Right lobe of liver (tissue), 6 donors: ENCODE data around the gene TSGA10IP. TPM values are rescaled to one million over a fixed set of nuclear protein-coding genes. Genes with fewer than 3 reads are reported as not detected.

Experiments
- ATAC-seq, 4 donors: fragments of 200-7000 bp; cut with Tn5 transposase; one replicate each; pipeline ENCODE4 v1.9.1; 2020; ENCODE audit warnings: mild to moderate bottlenecking in 4 of 4, moderate library complexity in 4 of 4
- DNase-seq, 3 donors: peaks; one replicate each; pipeline ENCODE4 v3.0.0-alpha.2; 2020
- H3K27ac ChIP-seq, 3 donors: fragments of 200-600 bp; one replicate each; pipeline ENCODE4 v1.8.0; 2022
- H3K27me3 ChIP-seq, 2 donors: fragments of 200-600 bp; one replicate each; pipeline ENCODE4 v1.8.0; 2022
- H3K36me3 ChIP-seq, 4 donors: fragments of 200-600 bp; sonication (generic) in 1 of 4; one replicate each; pipeline versions ENCODE4 v1.5.1 to v1.8.0; 2017 to 2022; ENCODE audit warnings: control low read depth in 1 of 4
- H3K4me1 ChIP-seq, 4 donors: fragments of 200-600 bp; sonication (generic) in 1 of 4; one replicate each; pipeline versions ENCODE4 v1.5.1 to v1.8.0; 2017 to 2022; ENCODE audit warnings: control low read depth in 1 of 4
- H3K4me3 ChIP-seq, 3 donors: fragments of 200-600 bp; one replicate each; pipeline ENCODE4 v1.8.0; 2022
- H3K9me3 ChIP-seq, 4 donors: fragments of 200-600 bp; sonication (generic) in 1 of 4; one replicate each; pipeline versions ENCODE4 v1.5.1 to v1.8.0; 2017 to 2022; ENCODE audit warnings: control low read depth in 1 of 4
- CTCF ChIP-seq, 4 donors: fragments of 200-600 bp in 3 of 4; fragments of 450-650 bp in 1 of 4; IDR thresholded peaks; one replicate each; pipeline versions ENCODE4 v1.5.1 to v1.8.0; 2016 to 2022; ENCODE audit warnings: antibody characterized with exemption in 4 of 4, mild to moderate bottlenecking in 2 of 4
- POLR2A ChIP-seq: fragments of 450-650 bp; IDR thresholded peaks from one replicate; pipeline ENCODE4 v1.6.1; 2017; ENCODE audit warnings: antibody characterized with exemption, mild to moderate bottlenecking
- WGBS: methylation state at CpG from one replicate; pipeline ENCODE4 v1.1.6; 2018; ENCODE audit warnings: low coverage, low lambda C conversion rate; ENCODE audit not compliant: insufficient coverage; ENCODE audit errors: missing lambda C conversion rate; 5-methylcytosine and 5-hydroxymethylcytosine counted together
- intact Hi-C, 2 donors: fragments of 100-400 bp; cut with DNase I; formaldehyde crosslinking; loops; one replicate each; pipeline versions ENCODE4 v1.11.2 to v1.14.1; 2022
- total RNA-seq, 6 experiments: library from RNA; depleted of rRNA in 2 of 6; stranded (reverse); fragments of >200 nt in 2 of 6; fragmentation: NEBNext Ultra II Directional in 3 of 6; extraction: Animal tissue kit (Norgen Biotek cat#: 25700) in 3 of 6; gene quantifications; one replicate each; pipeline versions ENCODE4 v1.1.0 to v1.2.4, GENCODE V29; 2016 to 2023
- donor health status: DM: no; HTN: yes; CAD: no.
- donor health status: DM: no; HTN: no; CAD: no.
- donor health status: DM: no; HTN: no; CAD: no.
- donor health status: DM: no; HTN: yes; CAD: no.
- donor health status: DM: no; HTN: yes; CAD: no.

Gene TSGA10IP
- total RNA-seq, 6 experiments from 2014 or later, result not detected

GRCh38 chr11:66006891-66007176 lies 61.6 kb downstream of the TSGA10IP start:
- ATAC-seq, result no peak
- intact Hi-C loops, result no loop called here

GRCh38 chr11:66007201-66007634 lies 61.9 kb downstream of the TSGA10IP start:
- TF ChIP-seq CTCF (IDR thresholded peaks at IDR 0.05), result no peak
- TF ChIP-seq POLR2A, result no peak
- Histone ChIP-seq H3K9me3 (no peaks in the 10 kb centered on the region), H3K27me3 (peaks cover 0 to 9% of the 10 kb centered on the region in 2 donors), H3K27ac (no peak overlapping the region), H3K4me3 (no peak overlapping the region), H3K36me3 (peaks cover 0 to 11% (median 2%) of the 10 kb centered on the region in 4 donors), H3K4me1 (peaks cover 0 to 5% (median 0%) of the 10 kb centered on the region in 4 donors)
- ATAC-seq (no peak), DNase-seq (no peak)
- 100% methylated on average over 1 of the region's 5 CpGs for whole genome bisulfite sequencing
- intact Hi-C loops, result no loop called here

More at GRCh38 chr11:66006891-66007176, 61.6 kb downstream of the TSGA10IP start:
- Histone ChIP-seq H3K27ac (no peak overlapping the region), H3K9me3 (no peaks in the 10 kb centered on the region), H3K4me3 (no peak overlapping the region), H3K4me1 (peaks cover 0 to 5% (median 0%) of the 10 kb centered on the region in 4 donors), H3K36me3 (peaks cover 0 to 11% (median 2%) of the 10 kb centered on the region in 4 donors), H3K27me3 (peaks cover 0 to 5% of the 10 kb centered on the region in 2 donors)
- DNase-seq, result no peak
- TF ChIP-seq CTCF (IDR thresholded peaks at IDR 0.05) (no peak), POLR2A (no peak)
- 90% methylated on average over 3 of the region's 4 CpGs for WGBS

DNA sequence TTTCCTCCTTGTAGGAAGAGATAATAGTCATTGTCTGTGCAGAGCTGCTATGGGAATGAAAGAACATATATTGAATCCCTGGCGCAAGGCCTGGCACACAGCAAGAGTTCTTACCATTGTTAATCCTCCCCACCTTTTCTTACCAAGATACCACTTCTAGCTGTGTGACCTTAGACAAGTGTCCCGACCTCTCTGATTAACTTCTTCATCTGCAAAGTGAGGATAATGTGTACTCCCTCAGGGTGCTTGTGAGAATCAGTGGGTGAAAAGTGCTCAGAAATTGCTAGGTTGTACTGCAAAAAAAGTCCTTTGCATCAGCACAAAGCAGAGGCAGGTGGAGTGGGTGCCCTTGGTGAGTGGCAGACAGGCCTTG lies 62.8 kb downstream of the TSGA10IP start:
- Histone ChIP-seq H3K27me3 (peaks cover 0 to 11% of the 10 kb centered on the region in 2 donors), H3K36me3 (peaks cover 0 to 11% (median 2%) of the 10 kb centered on the region in 4 donors), H3K27ac (no peak overlapping the region), H3K4me3 (no peak overlapping the region), H3K9me3 (no peaks in the 10 kb centered on the region), H3K4me1 (peaks cover 0 to 3% (median 0%) of the 10 kb centered on the region in 4 donors)
- 67% methylated on average over 2 of the region's 2 CpGs for whole genome bisulfite sequencing
- ATAC-seq (no peak), DNase-seq (no peak)
- intact Hi-C loops, result no loop called here
- no peak for TF ChIP-seq CTCF (IDR thresholded peaks at IDR 0.05)
- no peak for TF ChIP-seq POLR2A

GRCh38 chr11:66008468-66009101 lies 63.3 kb downstream of the TSGA10IP start:
- no peaks in the 10 kb centered on the region for H3K4me1 ChIP-seq
- peaks cover 0 to 11% (median 2%) of the 10 kb centered on the region in 4 donors for H3K36me3 ChIP-seq
- no peaks in the 10 kb centered on the region for H3K9me3 ChIP-seq
- TF ChIP-seq POLR2A (no peak), CTCF (IDR thresholded peaks at IDR 0.05) (no peak)
- no peak overlapping the region for H3K4me3 ChIP-seq
- DNase-seq (no peak), ATAC-seq (no peak)
- no peak overlapping the region for H3K27ac ChIP-seq
- intact Hi-C loops, result no loop called here
- WGBS, result 50% methylated on average over 1 of the region's 10 CpGs
- peaks cover 0 to 11% of the 10 kb centered on the region in 2 donors for H3K27me3 ChIP-seq

Other genes with a start within 250 kb of the TSGA10IP start
- 10 to 100 TPM; 17.8 to 30.4 (median 24.0) TPM for gene KAT5, start 233.2 kb upstream of the TSGA10IP start, total RNA-seq
- 10 to 100 TPM; 16.8 to 39.1 (median 26.1) TPM for gene RNASEH2C, start 224.7 kb upstream of the TSGA10IP start, total RNA-seq
- 10 to 100 TPM in 3 of 6 experiments, 1 to 10 TPM in 3; 5.0 to 13.5 (median 9.7) TPM for gene AP5B1, start 164.5 kb upstream of the TSGA10IP start, total RNA-seq
- gene OVOL1, start 158.4 kb upstream of the TSGA10IP start, total RNA-seq, result not detected
- gene SNX32, start 111.5 kb upstream of the TSGA10IP start, total RNA-seq, result under 1 TPM in 3 of 6 experiments, not detected in 3; 0.16 to 0.37 (median 0.31) TPM
- gene CFL1, start 87.3 kb upstream of the TSGA10IP start, total RNA-seq, result 100 to 1,000 TPM; 219 to 503 (median 313) TPM
- gene MUS81, start 85.0 kb upstream of the TSGA10IP start, total RNA-seq, result 10 to 100 TPM; 14.0 to 25.6 (median 19.7) TPM
- 10 to 100 TPM in 1 of 6 experiments, 1 to 10 TPM in 5; 5.1 to 13.9 (median 7.8) TPM for gene EFEMP2, start 72.7 kb upstream of the TSGA10IP start, total RNA-seq
- gene CTSW, start 65.6 kb upstream of the TSGA10IP start, total RNA-seq, result 1 to 10 TPM in 3 of 6 experiments, under 1 TPM in 3; 0.49 to 1.3 (median 1.0) TPM
- 10 to 100 TPM; 19.4 to 66.1 (median 23.3) TPM for gene FIBP, start 57.0 kb upstream of the TSGA10IP start, total RNA-seq
- gene CCDC85B, start 54.8 kb upstream of the TSGA10IP start, total RNA-seq, result 10 to 100 TPM in 2 of 6 experiments, 1 to 10 TPM in 4; 4.9 to 19.2 (median 6.6) TPM
- 1 to 10 TPM in 1 of 6 experiments, under 1 TPM in 3, not detected in 2; 0.35 to 1.2 (median 0.89) TPM for gene FOSL1, start 45.1 kb upstream of the TSGA10IP start, total RNA-seq
- gene C11orf68, start 26.4 kb upstream of the TSGA10IP start, total RNA-seq, result 10 to 100 TPM in 4 of 6 experiments, 1 to 10 TPM in 2; 6.5 to 14.0 (median 12.4) TPM
- 10 to 100 TPM; 21.8 to 50.8 (median 32.6) TPM for gene DRAP1, start 26.1 kb upstream of the TSGA10IP start, total RNA-seq
- 10 to 100 TPM; 14.3 to 34.1 (median 20.6) TPM for gene SART1, start 16.3 kb downstream of the TSGA10IP start, total RNA-seq
- gene EIF1AD, start 56.7 kb downstream of the TSGA10IP start, total RNA-seq, result 10 to 100 TPM; 11.5 to 22.1 (median 13.1) TPM
- gene BANF1, start 57.0 kb downstream of the TSGA10IP start, total RNA-seq, result 10 to 100 TPM; 30.2 to 96.9 (median 72.0) TPM
- not detected for gene CST6, start 66.5 kb downstream of the TSGA10IP start, total RNA-seq
- gene CATSPER1, start 81.0 kb downstream of the TSGA10IP start, total RNA-seq, result not detected
- gene GAL3ST3, start 103.7 kb downstream of the TSGA10IP start, total RNA-seq, result not detected
- gene SF3B2, start 106.9 kb downstream of the TSGA10IP start, total RNA-seq, result 10 to 100 TPM; 52.2 to 85.4 (median 67.2) TPM
- 10 to 100 TPM in 4 of 6 experiments, 1 to 10 TPM in 2; 5.8 to 23.7 (median 12.5) TPM for gene PACS1, start 124.8 kb downstream of the TSGA10IP start, total RNA-seq